Activated T-helper 9 cell treated with anti-CD3 and anti-CD28 coated beads, Interleukin-2, amount 50 U/mL, for 16 hours (primary cell): ENCODE data around the gene SYTL2.
"Not testable (repeated sequence)": the region's sequence is repeated elsewhere in the genome, so short reads cannot be mapped to it uniquely, and the experiment has no call there.

Experiments used
- DNase-seq: peaks from one replicate; pipeline ENCODE4 v3.0.0-alpha.2; 2020; ENCODE audit warnings: low read depth

SYTL2 gene

GRCh38 chr11:85810871-85811611 lies at the start of gene SYTL2:
TSS of gene SYTL2 (minus strand) at chr11:85811141. CDS start at chr11:85757725, 53,416 bp downstream.
- peak; percentile 72 for DNase-seq

- not testable (repeated sequence) for DNase-seq
Measured at GRCh38 chr11:85859541-85859940, 48.6 kb upstream of the SYTL2 start.

GRCh38 chr11:85857098-85857497 lies 46.2 kb upstream of the SYTL2 start:
- no peak for DNase-seq

- DNase-seq: no peak
Measured at GRCh38 chr11:85855341-85855656, 44.4 kb upstream of the SYTL2 start, which contains the start of gene CCDC83. TSS of gene CCDC83 (plus strand) at chr11:85855383. CDS start at chr11:85865124, 9,741 bp downstream.

- peak; percentile 85 for DNase-seq
Measured at GRCh38 chr11:85854557-85855340, 43.8 kb upstream of the SYTL2 start.

GRCh38 chr11:85854212-85854556 lies 43.2 kb upstream of the SYTL2 start:
- DNase-seq: no peak

- not testable (repeated sequence) for DNase-seq
Measured at GRCh38 chr11:85853541-85853940, 42.6 kb upstream of the SYTL2 start.

GRCh38 chr11:85852754-85853153 lies 41.8 kb upstream of the SYTL2 start:
- DNase-seq: not testable (repeated sequence)

GRCh38 chr11:85848556-85848955 lies 37.6 kb upstream of the SYTL2 start:
- DNase-seq: no peak

GRCh38 chr11:85848006-85848405 lies 37.1 kb upstream of the SYTL2 start:
- DNase-seq: no peak

GRCh38 chr11:85847436-85847835 lies 36.5 kb upstream of the SYTL2 start:
- no peak for DNase-seq

GRCh38 chr11:85845124-85845631 lies 34.2 kb upstream of the SYTL2 start:
- no peak for DNase-seq

GRCh38 chr11:85844439-85845123 lies 33.6 kb upstream of the SYTL2 start:
- no peak for DNase-seq

GRCh38 chr11:85843929-85844328 lies 33.0 kb upstream of the SYTL2 start:
- DNase-seq: no peak

- DNase-seq: not testable (repeated sequence)
Measured at GRCh38 chr11:85840932-85841331, 30.0 kb upstream of the SYTL2 start.

- no peak for DNase-seq
Measured at GRCh38 chr11:85835729-85836128, 24.8 kb upstream of the SYTL2 start.

GRCh38 chr11:85835263-85835662 lies 24.3 kb upstream of the SYTL2 start:
- no peak for DNase-seq

GRCh38 chr11:85831050-85831449 lies 20.1 kb upstream of the SYTL2 start:
- no peak for DNase-seq

- no peak for DNase-seq
Measured at GRCh38 chr11:85829172-85829571, 18.2 kb upstream of the SYTL2 start.

- DNase-seq: no peak
Measured at GRCh38 chr11:85828640-85828978, 17.7 kb upstream of the SYTL2 start.

GRCh38 chr11:85827748-85828639 lies 17.1 kb upstream of the SYTL2 start:
- no peak for DNase-seq
